ENCODE data around the gene SVOP.
"Not testable (repeated sequence)": the region's sequence is repeated elsewhere in the genome, so short reads cannot be mapped to it uniquely, and the experiment has no call there.

The SVOP gene

DNA sequence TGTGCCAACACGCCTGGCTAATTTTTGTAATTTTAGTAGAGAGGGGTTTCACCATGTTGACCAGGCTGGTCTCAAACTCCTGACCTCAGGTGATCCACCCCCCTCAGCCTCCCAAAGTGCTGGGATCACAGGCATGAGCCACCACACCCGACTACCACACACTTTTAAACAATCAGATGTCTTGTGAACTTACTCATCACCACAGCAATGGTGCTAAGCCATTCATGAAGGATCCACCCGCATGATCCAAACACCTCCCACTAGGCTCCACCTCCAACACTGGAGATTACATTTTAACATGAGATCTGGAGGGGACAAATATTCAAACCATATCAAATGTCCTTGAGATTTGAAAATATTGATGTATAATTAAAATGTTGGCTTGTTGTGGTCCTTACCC lies 7.8 kb upstream of the SVOP start:
- DNase-seq: not testable (repeated sequence)

DNA sequence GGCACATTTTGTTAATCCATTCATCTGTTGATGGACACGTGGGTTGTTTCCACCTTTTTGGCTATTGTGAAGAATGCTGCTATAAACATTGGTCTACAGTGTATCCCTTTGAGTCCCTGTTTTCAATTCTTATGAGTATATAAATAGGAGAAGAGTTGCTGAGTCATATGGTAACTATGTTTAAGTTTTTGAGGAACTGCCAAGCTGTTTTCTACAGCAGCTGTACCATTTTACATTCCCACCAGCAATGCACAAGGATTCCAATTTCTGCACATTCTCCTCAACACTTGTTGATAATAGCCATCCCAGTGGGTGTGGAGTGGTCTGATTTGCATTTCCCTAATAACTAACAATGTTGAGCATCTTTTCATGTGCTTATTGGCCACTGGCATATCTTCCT lies 6.9 kb upstream of the SVOP start:
- DNase-seq: no peak

DNA sequence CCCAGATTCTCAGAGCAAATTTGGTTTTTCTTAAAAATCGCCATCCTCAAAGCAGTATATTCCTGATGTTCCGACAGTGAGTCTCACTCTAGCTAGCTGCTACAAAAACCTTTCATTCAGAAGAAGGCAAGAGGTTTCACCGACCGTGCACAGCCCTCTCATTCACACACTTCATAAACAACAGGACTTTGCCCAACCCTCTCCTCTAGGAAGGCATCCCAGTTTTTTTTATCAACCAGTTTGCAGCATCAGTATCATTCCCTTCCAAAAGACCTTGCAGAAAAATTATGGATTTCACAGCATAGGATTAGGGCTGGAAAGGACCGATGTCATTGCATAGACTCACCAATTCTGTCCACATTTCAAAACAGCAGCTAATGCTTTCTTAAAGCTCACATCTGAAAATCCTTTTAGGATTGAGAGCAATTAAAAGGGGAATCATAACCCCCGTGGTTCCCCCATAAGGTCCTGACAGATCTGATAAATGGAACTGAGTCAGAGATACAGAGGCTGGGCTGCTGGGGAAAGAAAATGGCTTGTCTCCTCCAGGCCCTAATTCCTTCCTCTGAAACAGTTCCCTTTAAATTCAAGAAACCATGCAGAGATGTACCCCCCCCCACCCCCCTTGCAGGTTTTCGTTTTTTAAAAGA lies 597 bp downstream of the SVOP start:
- DNase-seq: no peak

DNA sequence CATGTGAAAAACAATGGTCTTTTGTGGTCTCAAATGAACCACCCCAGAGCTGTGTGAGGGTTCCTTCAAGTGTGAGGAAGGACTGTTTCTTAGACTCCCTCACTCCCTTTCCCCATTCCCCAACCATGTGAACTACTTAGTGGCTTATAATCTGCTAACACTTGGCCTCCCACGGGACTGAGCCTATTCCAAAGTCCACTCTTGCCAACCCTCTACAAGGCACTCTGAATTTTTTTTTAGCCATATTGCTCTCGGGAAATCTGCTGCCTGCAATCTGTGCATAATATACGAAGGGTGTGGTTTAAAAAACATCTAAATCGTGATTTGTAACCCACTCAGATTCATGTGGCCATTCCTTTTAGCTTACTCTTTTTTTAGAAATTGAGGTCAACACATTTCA lies 2.6 kb downstream of the SVOP start:
- no peak for DNase-seq

DNA sequence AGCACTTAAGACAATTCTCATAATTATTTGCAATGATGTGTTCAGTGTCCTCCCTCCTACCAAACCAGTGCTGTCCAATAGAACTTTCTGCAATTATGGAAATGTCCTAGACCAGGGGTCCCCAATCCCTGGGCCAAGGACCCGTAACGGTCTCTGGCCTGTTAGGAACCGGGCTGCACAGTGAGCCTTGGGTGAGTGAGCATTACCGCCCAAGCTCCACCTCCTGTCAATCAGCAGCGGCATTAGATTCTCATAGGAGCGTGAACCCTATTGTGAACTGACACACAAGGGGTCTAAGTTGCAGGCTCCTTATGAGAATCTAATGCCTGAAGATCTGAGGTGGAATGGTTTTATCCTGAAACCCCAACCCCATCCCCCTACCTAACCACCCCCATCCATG lies 3.9 kb downstream of the SVOP start:
- no peak for DNase-seq

DNA sequence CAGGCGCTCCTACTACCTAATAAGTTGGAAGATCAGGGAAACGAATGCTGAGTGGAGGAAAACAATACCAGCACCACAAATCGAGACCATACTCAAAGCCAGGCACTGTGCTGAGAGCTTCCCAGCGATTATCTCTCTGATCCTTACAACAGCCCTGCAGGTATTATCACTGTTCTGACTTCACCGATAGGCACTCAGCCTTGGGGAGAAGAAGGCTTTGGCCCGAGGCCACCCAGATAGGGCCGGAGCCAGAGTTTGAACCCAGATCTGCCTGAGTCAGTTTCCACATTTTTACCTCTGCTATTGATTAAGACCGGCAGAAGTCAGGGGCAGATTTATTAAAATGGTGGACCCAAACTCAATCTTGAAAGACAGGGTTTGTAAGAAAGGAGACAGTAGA lies 4.9 kb downstream of the SVOP start:
- DNase-seq: no peak

DNA sequence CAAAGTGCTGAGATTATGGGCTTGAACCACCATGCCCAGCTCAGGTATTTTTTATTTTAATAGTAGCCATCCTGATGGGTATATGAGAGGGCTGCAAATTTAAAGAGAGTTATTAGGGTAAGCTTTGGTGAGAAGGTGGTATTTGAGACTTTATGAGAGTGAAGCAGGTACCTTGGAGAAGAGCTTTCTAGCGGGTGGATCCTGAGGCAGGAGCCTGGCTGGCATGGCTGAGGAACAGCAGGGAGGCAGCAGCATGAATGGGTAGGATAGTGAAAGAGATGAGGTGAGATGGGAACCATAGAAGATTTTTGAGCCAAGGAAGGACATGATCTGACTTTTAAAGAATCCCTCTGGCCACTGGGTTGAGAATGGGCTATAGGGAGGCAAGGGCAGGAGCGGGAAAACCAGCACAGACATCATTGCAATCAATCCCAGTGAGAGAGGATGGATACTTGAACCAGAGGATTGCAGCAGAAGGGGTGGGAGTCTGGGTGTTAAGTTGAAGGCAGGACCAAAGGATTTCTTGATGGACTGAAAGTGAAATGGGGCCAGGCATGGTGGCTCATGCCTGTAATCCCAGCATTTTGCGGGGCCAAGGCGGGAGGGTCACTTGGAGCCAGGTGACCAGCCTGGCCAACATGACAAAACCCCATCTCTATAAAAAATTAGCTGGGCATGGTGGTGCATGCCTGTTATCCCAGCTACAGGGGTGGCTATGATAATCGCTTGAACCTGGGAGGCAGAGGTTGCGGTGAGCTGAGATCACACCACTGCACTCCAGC lies 5.7 kb downstream of the SVOP start:
- no peak for DNase-seq

DNA sequence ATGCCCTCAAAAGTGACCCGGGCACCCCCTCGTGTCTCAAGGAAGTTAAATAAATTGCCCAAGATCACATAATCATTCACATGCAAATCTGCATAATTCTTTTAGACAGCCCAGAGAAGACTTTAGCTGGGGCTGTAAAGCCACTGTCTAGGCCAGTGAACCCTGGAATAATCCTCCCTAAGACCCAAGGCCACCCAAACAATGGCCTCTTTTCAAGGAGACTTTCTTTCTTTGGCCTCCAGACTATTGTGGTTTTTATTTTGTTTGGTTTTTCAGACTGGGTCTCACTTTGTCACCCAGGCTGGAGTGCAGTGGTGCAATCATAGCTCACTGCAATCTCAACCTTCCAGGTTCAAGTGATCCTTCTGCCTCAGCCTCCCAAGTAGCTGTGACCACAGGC lies 10.6 kb downstream of the SVOP start:
- DNase-seq: no peak

DNA sequence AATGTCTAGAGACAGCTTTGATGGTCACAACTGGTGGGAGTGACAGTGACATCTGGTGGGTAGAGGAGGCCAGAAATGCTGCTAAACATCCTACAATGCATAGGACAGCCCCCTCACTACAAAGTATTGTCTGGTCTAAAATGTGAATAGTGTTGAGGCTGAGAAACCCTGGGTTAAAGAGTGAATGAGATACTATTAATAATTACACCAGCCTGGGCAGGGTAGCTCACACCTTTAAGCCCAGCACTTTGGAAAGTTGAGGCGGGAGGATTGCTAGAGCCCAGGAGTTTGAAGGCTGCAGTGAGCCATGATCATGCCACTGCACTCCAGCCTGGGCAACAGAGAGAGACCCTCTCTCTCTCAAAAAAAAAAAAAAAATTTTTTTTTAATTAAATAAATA lies 11.1 kb downstream of the SVOP start:
- no peak for DNase-seq

DNA sequence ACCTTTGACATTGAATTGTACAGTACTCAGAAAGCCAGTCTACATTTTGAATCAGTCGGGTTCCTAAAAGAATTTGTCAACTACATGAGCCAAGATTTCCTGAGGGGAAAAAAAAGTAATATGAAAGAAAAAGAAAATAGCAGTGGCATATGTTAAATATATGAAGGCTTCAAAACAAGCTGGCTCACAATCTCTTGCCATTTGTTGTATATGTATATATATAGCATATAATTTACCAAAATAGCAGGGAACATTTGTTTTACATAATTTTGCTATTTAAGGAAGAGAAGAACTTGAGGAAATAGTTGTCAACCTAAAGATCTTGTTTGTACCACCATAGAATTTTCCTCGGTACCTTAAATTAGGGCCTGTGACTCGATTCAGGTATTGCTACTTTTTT lies 16.9 kb downstream of the SVOP start:
- DNase-seq: no peak

DNA sequence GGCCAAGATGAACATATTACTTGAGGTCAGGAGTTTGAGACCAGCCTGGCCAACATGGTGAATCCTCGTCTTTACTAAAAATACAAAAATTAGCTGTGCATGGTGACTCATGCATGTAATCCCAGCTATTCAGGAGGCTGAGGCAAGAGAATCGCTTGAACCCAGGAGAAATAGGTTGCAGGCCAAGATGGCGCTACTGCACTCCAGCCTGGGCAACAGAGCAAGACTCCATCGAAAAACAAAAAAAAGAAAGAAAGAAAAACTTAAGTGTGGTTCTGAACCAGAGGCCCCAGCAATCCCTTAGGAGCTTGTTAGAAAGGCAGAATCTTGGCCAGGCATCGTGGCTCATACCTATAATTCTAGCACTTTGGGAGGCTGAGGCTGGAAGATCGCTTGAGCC lies 24.5 kb downstream of the SVOP start:
- DNase-seq: no peak

DNA sequence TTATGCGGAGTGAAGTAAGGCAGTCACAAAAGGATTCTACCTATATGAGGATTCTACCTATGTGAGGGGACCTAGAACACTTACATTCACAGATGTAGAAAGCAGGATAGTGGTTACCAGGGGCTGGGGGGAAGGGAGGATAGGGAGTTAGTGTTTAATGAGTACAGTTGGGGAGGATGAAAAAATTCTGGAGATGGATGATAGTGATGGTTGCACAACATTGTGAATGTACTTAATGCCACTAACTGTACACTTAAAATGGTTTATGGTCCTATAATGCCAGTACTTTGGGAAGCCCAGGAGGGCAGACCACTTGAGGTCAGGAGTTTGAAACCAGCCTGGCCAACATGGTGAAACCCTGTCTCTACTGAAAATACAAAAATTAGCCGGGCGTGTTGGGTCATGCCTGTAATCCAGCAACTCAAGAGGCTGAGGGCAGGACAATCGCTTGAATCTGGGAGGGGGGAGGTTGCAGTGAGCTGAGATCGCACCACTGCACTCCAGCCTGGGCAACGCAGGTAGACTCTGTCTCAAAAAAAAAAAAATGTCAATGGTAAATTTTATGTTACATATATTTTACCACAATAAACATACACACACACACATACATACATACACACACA lies 25.4 kb downstream of the SVOP start:
- DNase-seq: no peak

DNA sequence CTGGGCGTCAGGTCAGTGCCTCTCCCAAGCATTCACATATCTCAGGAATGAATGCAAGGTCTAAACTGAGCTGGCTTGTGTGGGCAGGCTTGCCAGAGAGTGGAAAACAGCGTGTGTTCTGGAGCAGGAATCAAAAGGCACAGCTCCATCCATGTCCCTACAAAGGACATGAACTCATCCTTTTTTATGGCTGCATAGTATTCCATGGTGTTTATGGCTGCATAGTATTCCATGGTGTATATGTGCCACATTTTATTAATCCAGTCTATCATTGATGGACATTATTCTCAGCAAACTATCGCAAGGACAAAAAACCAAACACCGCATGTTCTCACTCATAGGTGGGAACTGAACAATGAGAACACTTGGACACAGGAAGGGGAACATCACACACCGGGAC lies 30.8 kb downstream of the SVOP start:
- not testable (repeated sequence) for DNase-seq

DNA sequence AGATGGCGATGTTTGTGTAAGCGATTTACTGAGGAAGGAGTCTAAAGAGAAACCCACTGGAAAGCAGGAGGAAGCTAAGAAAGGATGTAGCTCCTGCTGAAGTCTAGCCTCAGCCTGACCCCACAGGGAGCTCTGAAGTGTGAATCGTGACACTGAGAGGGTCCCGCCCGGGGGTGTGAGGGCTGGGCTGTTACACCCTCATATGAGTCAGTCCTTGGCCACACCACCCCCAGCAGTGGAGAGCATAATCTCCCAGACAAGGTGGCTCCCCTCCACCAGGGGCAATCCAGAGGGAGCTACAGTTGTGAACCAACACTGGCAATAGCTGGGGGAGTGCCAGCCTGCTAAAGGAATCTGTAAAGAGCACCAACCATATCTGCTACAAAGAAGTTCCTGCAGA lies 31.5 kb downstream of the SVOP start:
- DNase-seq: no peak

DNA sequence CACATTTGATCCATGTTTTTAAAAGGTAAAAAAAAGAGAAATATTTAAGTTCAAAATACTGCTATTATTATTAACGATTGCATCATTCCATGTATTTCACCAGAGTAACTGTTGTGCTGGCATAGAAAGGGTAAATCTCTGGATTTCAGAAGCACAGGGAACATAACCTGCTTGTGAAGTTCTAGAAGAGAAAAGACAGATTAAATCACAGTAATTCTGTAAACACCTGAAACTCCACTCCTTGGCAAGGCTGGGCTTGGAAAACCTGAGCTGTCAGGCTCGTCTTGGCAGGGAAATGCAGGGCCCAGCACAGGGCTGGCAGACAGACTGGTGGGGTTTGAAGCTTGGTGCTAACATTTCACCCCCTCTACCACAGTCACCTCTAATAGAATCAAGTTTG lies 35.1 kb downstream of the SVOP start:
- DNase-seq: no peak

DNA sequence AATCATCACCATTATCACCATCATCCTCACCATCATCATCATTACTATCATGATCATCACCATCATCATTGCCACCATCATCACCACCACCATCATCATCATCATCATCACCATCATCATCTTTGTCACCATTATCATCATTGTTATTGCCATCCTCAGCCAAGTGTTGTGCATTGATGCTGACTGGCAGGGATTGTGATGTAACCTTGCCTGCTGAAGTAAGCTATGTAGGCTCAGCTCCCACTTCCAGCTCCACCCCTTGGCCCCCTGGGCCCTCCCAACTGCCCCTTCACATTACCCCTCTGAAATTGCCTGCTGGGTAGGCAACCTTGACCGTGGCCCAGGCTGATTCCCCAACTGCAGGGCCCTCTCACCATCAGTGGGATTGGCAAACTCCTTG lies 37.6 kb downstream of the SVOP start:
- no peak for DNase-seq

DNA sequence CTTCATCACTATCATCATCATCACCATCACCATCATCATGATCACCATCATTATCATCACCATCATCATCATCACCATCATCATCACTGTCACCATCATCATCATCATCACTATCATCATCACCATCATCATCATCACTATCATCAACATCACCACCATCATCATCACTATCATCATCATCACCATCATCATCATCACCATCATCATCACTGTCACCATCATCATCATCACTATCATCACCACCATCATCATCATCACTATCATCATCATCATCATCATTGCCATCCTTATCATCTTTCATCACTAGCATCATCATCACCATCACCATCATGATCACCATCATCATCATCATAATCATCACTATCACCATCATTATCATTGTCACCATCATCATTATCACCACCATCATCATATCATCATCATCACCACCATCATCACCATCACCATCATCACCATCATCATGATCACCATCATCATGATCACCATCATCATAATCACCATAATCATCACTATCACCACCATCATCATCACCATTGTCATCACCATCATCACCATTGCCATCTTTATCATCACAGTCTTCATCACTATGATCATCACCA lies 38.1 kb downstream of the SVOP start:
- DNase-seq: no peak

DNA sequence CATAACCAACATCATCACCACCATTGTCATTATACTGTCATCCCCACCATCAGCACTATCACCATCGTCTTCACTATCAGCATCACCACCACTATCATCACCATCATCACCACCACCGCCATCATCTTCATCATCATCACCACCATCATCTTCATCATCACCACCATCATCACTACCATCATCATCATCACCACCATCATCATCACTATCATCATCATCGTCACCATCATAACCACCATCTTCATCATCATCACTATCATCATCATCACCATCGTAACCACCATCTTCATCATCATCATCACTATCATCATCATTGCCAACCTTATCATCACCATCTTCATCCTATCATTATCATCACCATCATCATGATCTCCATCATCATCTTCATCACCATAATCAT lies 39.0 kb downstream of the SVOP start:
- no peak for DNase-seq

DNA sequence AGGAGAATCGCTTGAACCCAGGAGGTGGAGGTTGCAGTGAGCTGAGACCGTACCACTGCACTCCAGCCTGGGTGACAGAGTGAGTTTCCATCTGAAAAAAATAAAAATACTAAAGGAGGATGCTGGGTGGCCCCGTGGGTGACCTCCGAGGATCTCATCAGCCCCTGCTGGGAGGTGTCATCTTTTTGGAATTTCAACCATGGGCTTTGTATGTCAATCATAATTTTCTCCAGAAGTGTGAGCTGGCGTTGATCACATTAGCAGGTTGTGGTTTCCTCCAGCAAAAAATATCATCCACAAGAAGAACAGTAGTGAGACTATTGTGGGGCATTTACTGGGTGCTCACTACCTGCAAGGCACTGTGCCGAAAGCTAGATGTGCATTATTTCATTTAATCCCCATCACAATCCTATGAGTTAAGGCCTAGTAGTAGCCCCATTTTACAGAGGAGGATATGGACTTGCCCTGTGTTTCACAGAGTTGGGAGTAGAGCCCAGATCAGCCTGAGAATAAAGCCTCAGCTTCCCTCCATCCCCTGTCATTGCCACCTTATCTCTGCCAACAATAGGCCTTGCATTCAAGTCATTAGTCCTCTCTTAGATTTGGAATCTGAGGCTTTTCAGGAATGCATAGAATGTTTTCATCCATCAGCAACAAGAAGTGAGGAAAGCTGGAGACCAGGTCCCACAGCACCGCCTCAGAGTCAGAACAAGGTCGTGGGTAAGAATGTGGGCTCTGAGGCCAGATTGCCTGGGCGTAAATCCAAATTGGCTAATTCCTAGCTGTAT lies 39.8 kb downstream of the SVOP start:
- DNase-seq: no peak

DNA sequence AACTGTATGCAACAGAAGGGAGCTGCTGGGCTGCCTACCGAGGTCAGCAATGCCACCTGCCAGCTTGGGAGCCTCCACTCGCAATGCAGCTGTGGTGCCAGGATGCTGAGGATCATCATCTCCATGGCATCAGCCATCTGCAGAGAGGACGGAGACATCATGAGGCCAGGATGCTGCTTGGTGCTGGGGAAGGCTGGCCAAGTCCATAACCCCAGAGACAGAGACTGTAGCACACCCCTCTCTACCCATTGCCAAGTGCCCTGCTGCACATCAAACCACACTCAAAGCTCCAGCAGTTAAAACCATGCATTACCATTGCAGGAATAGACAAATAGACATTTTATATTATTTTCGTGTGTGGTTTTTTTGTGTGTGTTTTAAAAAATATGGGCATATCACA lies 43.5 kb downstream of the SVOP start:
- no peak for DNase-seq

DNA sequence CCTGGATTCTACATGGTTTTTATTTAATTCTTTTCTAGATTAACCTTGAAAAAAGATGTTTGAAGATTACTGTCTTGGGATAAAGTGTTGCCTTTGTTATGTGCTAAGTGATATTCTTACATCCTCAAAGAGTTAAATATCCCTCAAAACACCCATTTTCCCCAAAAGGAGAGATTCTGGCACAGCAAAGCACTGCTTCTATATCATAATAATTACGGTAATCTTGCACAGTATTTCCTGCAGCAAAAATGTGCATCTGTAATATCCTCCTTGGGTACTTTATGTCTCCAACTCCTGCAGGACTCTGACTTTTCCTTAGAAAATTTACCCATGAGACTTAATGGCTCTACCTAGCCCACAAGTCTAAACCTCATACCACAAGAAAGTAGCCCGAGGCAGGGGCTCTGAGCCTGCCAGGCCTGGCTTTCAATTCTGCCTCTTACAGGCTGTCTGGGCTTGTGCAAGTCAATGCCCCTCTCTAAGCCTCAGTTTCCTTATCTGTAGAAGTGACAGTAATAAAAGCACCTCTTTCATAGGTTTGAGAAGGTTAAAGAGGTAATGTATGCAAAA lies 45.8 kb downstream of the SVOP start:
- no peak for DNase-seq

DNA sequence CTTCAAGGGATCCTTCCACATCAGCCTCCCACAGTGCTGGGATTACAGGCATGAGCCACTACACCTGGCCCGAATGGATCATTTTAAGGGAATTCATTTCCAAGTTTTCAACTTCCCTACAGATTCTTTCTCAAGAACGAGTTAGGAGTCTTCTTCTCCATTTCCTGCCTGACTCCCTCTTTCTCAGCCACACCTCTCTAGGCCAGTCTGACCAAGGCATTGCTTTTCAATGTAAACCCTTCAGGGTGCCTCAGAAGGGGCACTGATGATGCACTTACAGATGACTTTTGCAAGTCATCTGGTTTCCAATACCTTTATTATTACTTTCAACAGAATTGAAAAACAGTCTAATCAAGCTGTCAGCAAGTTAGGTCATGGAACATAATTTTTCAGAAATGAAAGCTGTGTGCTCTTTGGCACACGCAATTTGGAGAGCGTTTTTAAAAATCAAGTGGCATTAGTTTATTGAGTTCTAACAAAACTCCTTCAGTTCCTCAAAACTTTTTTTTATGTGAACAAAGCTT lies 47.2 kb downstream of the SVOP start:
- no peak for DNase-seq

DNA sequence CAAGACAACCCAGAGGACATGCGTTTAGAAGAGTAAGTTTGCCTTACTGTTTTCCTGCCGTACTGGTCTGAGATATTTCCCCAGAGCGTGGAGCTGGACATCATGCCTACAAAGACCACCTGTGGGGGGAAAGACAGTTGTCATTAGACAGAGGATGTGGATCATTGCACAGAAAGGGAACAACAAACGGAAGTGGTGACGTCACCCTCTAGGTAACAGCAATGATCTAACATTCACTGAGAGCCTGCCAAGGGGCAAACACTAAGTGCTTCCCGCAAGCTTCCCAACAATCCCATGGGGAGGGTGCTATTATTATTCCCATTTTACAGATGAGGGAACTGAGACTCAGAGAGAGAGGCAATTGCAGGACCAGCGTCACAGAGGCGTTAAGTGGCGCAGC lies 48.5 kb downstream of the SVOP start:
- no peak for DNase-seq
